ENCODE measurements around the gene TNFAIP6. TPM values are rescaled to one million over a fixed set of nuclear protein-coding genes. Genes with fewer than 3 reads are reported as not detected.

The TNFAIP6 gene
- total and polyA plus RNA-seq, 2 donors (not counting 1 experiment from before 2014, with no cell fraction given): 28.5 to 53.8 TPM

- H3K79me2 ChIP-seq (ENCODE audit: control insufficient read depth, insufficient read depth, low read length): no peaks in the 10 kb centered on the region
- H3K36me3 ChIP-seq (ENCODE audit: control insufficient read depth, insufficient read depth, low read length): no peaks in the 10 kb centered on the region
- H3K4me3 ChIP-seq (replicated peaks in 1 of 4; ENCODE audit: control extremely low read depth in 1 of 4, insufficient read depth in 1 of 4, low read depth in 3 of 4, low read length in 4 of 4): no peak overlapping the region
- no peaks in the 10 kb centered on the region for H4K20me1 ChIP-seq (ENCODE audit: control insufficient read depth, extremely low read depth, insufficient read depth, low read length)
- DNase-seq (ENCODE audit: low read depth in 2 of 2): no peak
- H2AFZ ChIP-seq (ENCODE audit: low read length): no peak overlapping the region
- H3K27me3 ChIP-seq (ENCODE audit: control insufficient read depth, insufficient read depth, low read length): no peaks in the 10 kb centered on the region
- H3K9ac ChIP-seq (ENCODE audit: insufficient read depth, low read length): no peak overlapping the region
- no peaks in the 10 kb centered on the region for H3K4me1 ChIP-seq (ENCODE audit: control insufficient read depth, extremely low read depth, insufficient read depth, low read length)
- TF ChIP-seq CTCF (conservative IDR thresholded peaks at IDR 0.05 in 1 of 2, IDR thresholded peaks at IDR 0.05 in 1 of 2; ENCODE audit: low read depth in 1 of 2, low read length in 2 of 2) (no peak), EZH2 (IDR thresholded peaks at IDR 0.05; ENCODE audit: low read length, missing control alignments) (no peak)
- no peak overlapping the region for H3K4me2 ChIP-seq (ENCODE audit: extremely low read depth, insufficient read depth, low read length)
- no peaks in the 10 kb centered on the region for H3K9me3 ChIP-seq (ENCODE audit: control insufficient read depth, insufficient read depth, low read depth, low read length)
- H3K27ac ChIP-seq (ENCODE audit: insufficient read depth, low read length): no peak overlapping the region
Observed at GRCh38 chr2:151403914-151404313, 46.5 kb downstream of the TNFAIP6 start.

GRCh38 chr2:151405376-151405775 is 48.0 kb downstream of the TNFAIP6 start:
- Histone ChIP-seq H3K27ac (ENCODE audit: insufficient read depth, low read length) (no peak overlapping the region), H3K4me2 (ENCODE audit: extremely low read depth, insufficient read depth, low read length) (no peak overlapping the region), H3K36me3 (ENCODE audit: control insufficient read depth, insufficient read depth, low read length) (no peaks in the 10 kb centered on the region), H3K9me3 (ENCODE audit: control insufficient read depth, insufficient read depth, low read depth, low read length) (no peaks in the 10 kb centered on the region), H3K4me1 (ENCODE audit: control insufficient read depth, extremely low read depth, insufficient read depth, low read length) (no peaks in the 10 kb centered on the region), H3K79me2 (ENCODE audit: control insufficient read depth, insufficient read depth, low read length) (peaks cover 5% of the 10 kb centered on the region), H2AFZ (ENCODE audit: low read length) (no peak overlapping the region), H3K27me3 (ENCODE audit: control insufficient read depth, insufficient read depth, low read length) (no peaks in the 10 kb centered on the region), H3K9ac (ENCODE audit: insufficient read depth, low read length) (no peak overlapping the region), H4K20me1 (ENCODE audit: control insufficient read depth, extremely low read depth, insufficient read depth, low read length) (no peaks in the 10 kb centered on the region), H3K4me3 (replicated peaks in 1 of 4; ENCODE audit: control extremely low read depth in 1 of 4, insufficient read depth in 1 of 4, low read depth in 3 of 4, low read length in 4 of 4) (no peak overlapping the region)
- no peak for DNase-seq (ENCODE audit: low read depth in 2 of 2)
- TF ChIP-seq EZH2 (IDR thresholded peaks at IDR 0.05; ENCODE audit: low read length, missing control alignments): no peak
- TF ChIP-seq CTCF (conservative IDR thresholded peaks at IDR 0.05 in 1 of 2, IDR thresholded peaks at IDR 0.05 in 1 of 2; ENCODE audit: low read depth in 1 of 2, low read length in 2 of 2): no peak

GRCh38 chr2:151407281-151407680 is 49.9 kb downstream of the TNFAIP6 start:
- Histone ChIP-seq H3K27me3 (ENCODE audit: control insufficient read depth, insufficient read depth, low read length) (no peaks in the 10 kb centered on the region), H2AFZ (ENCODE audit: low read length) (no peak overlapping the region), H3K4me3 (replicated peaks in 1 of 4; ENCODE audit: control extremely low read depth in 1 of 4, insufficient read depth in 1 of 4, low read depth in 3 of 4, low read length in 4 of 4) (no peak overlapping the region), H3K9me3 (ENCODE audit: control insufficient read depth, insufficient read depth, low read depth, low read length) (no peaks in the 10 kb centered on the region), H3K4me1 (ENCODE audit: control insufficient read depth, extremely low read depth, insufficient read depth, low read length) (no peaks in the 10 kb centered on the region), H3K27ac (ENCODE audit: insufficient read depth, low read length) (no peak overlapping the region), H4K20me1 (ENCODE audit: control insufficient read depth, extremely low read depth, insufficient read depth, low read length) (no peaks in the 10 kb centered on the region), H3K79me2 (ENCODE audit: control insufficient read depth, insufficient read depth, low read length) (peaks cover 23% of the 10 kb centered on the region), H3K4me2 (ENCODE audit: extremely low read depth, insufficient read depth, low read length) (no peak overlapping the region), H3K36me3 (ENCODE audit: control insufficient read depth, insufficient read depth, low read length) (peaks cover 3% of the 10 kb centered on the region), H3K9ac (ENCODE audit: insufficient read depth, low read length) (no peak overlapping the region)
- no peak for DNase-seq (ENCODE audit: low read depth in 2 of 2)
- no peak for TF ChIP-seq CTCF (conservative IDR thresholded peaks at IDR 0.05 in 1 of 2, IDR thresholded peaks at IDR 0.05 in 1 of 2; ENCODE audit: low read depth in 1 of 2, low read length in 2 of 2)
- TF ChIP-seq EZH2 (IDR thresholded peaks at IDR 0.05; ENCODE audit: low read length, missing control alignments): no peak
